HCT116 (cell line): ENCODE results near the gene CBL. TPM values are rescaled to one million over a fixed set of nuclear protein-coding genes. Genes with fewer than 3 reads are reported as not detected.

Source experiments
- ATAC-seq: fragments of 200-7000 bp; cut with Tn5 transposase; 2 replicates; pipeline ENCODE4 v1.9.1; 2020; ENCODE audit warnings: mild to moderate bottlenecking, moderate library complexity
- BruUV-seq: library from RNA; stranded (reverse); fragments of 400-500 nt; replicated peaks from 2 replicates; lab custom pipeline; 2021; lab: Mats Ljungman, UMichigan
- CTCF ChIA-PET: fragments of 300-600 bp; sonication (Branson Sonifier 250); formaldehyde crosslinking; loops from one replicate; lab custom pipeline; 2021; ENCODE audit warnings: antibody characterized with exemption; lab: Charles Lee
- POLR2A ChIA-PET: fragments of 300-600, 350-600 bp; sonication (Branson Sonifier 250); formaldehyde crosslinking; loops from one replicate; lab custom pipeline; 2021; ENCODE audit warnings: antibody characterized with exemption; lab: Charles Lee
- RAD21 ChIA-PET, 2 experiments: fragments of 300-600 bp; sonication (Branson Sonifier 250); formaldehyde crosslinking; loops; one replicate each; lab custom pipeline; 2023; ENCODE audit warnings: low total read pairs in 2 of 2; ENCODE audit not compliant: uncharacterized antibody in 2 of 2, unreplicated experiment in 2 of 2, low non-redundant PET in 1 of 2; lab: Charles Lee
- DNase-seq: peaks from one replicate; pipeline ENCODE4 v3.0.0-alpha.2; 2010; ENCODE audit warnings: low read depth, low spot score
- H2AFZ ChIP-seq: fragments of 200-600 bp; shearing (Covaris generic), sonication (generic); 2 replicates; pipeline ENCODE4 v1.6.1; 2017; ENCODE audit warnings: low read depth, mixed run types, mixed read lengths, antibody characterized with exemption, low read length; ENCODE audit not compliant: poor library complexity, severe bottlenecking
- H3K27ac ChIP-seq: 2 replicates; pipeline ENCODE4 v1.5.1; 2012; ENCODE audit warnings: low read depth, low read length
- H3K27me3 ChIP-seq: fragments of 200-600 bp; sonication (generic); 2 replicates; pipeline ENCODE4 v1.6.1; 2016; ENCODE audit warnings: mixed run types, low read length, mixed read lengths; ENCODE audit not compliant: insufficient read depth
- H3K36me3 ChIP-seq, 2 experiments: fragments of 200-500 bp in 1 of 2; fragments of 200-600 bp in 1 of 2; sonication (Bioruptor generic) in 1 of 2; sonication (generic) in 1 of 2; 2 replicates each; pipeline versions ENCODE4 v1.5.1 to v1.6.1; 2014 to 2016; ENCODE audit warnings: low read length in 2 of 2, inconsistent platforms in 1 of 2, mixed read lengths in 1 of 2, mixed run types in 1 of 2; ENCODE audit not compliant: insufficient read depth in 2 of 2, control insufficient read depth in 1 of 2
- H3K4me1 ChIP-seq, 2 experiments: fragments of 200-600 bp in 1 of 2; sonication (generic) in 1 of 2; 2 replicates each; pipeline versions ENCODE4 v1.5.1 to v1.6.1; 2012 to 2017; ENCODE audit warnings: low read length in 2 of 2, inconsistent platforms in 1 of 2, mild to moderate bottlenecking in 1 of 2, mixed read lengths in 1 of 2, mixed run types in 1 of 2, moderate library complexity in 1 of 2; ENCODE audit not compliant: insufficient read depth in 2 of 2, control insufficient read depth in 1 of 2
- H3K4me2 ChIP-seq: fragments of 200-600 bp; sonication (generic); 2 replicates; pipeline ENCODE4 v1.6.1; 2017; ENCODE audit warnings: mixed run types, low read length, mixed read lengths
- H3K4me3 ChIP-seq, 2 experiments: fragments of 200-600 bp in 1 of 2; sonication (generic) in 1 of 2; replicated peaks in 1 of 2; 2 replicates each; pipeline ENCODE4 v1.5.1; 2011 to 2016; ENCODE audit warnings: low read length in 2 of 2, control low read depth in 1 of 2, low read depth in 1 of 2, mild to moderate bottlenecking in 1 of 2, mixed read lengths in 1 of 2, mixed run types in 1 of 2
- H3K79me2 ChIP-seq: fragments of 200-600 bp; sonication (generic); 2 replicates; pipeline ENCODE4 v1.6.1; 2017; ENCODE audit warnings: mild to moderate bottlenecking, mixed run types, low read length, moderate library complexity, mixed read lengths; ENCODE audit not compliant: insufficient read depth
- H3K9ac ChIP-seq: fragments of 200-600 bp; sonication (generic); 2 replicates; pipeline ENCODE4 v1.6.1; 2016; ENCODE audit warnings: low read length, mixed read lengths
- H3K9me2 ChIP-seq: fragments of 200-600 bp; sonication (generic), shearing (Covaris generic); 2 replicates; pipeline ENCODE4 v1.6.1; 2017; ENCODE audit warnings: mixed run types, mild to moderate bottlenecking, moderate library complexity; ENCODE audit not compliant: insufficient read depth
- H3K9me3 ChIP-seq, 2 experiments: fragments of 200-500 bp in 1 of 2; fragments of 200-600 bp in 1 of 2; sonication (Bioruptor generic) in 1 of 2; sonication (generic) in 1 of 2; 2 replicates each; pipeline ENCODE4 v1.6.1; 2014 to 2017; ENCODE audit warnings: low read length in 2 of 2, mixed read lengths in 2 of 2, inconsistent platforms in 1 of 2, low read depth in 1 of 2, mild to moderate bottlenecking in 1 of 2, mixed run types in 1 of 2, moderate library complexity in 1 of 2; ENCODE audit not compliant: control insufficient read depth in 1 of 2, insufficient read depth in 1 of 2
- H4K20me1 ChIP-seq: fragments of 200-600 bp; sonication (generic), shearing (Covaris generic); 2 replicates; pipeline ENCODE4 v1.6.1; 2017; ENCODE audit warnings: mixed run types, mild to moderate bottlenecking, moderate library complexity; ENCODE audit not compliant: insufficient read depth
- ATF3 ChIP-seq: IDR thresholded peaks from 2 replicates; pipeline ENCODE4 v1.6.1; 2012
- CBX3 ChIP-seq: IDR thresholded peaks from 2 replicates; pipeline ENCODE4 v1.6.1; 2012; ENCODE audit warnings: low read depth
- CEBPB ChIP-seq: IDR thresholded peaks from 2 replicates; pipeline ENCODE4 v1.6.1; 2012; ENCODE audit warnings: low read depth
- ELF1 ChIP-seq: IDR thresholded peaks from 2 replicates; pipeline ENCODE4 v1.6.1; 2012; ENCODE audit warnings: low read depth, borderline replicate concordance
- EZH2 ChIP-seq: fragments of 200-600 bp; sonication (generic); IDR thresholded peaks from 2 replicates; pipeline ENCODE4 v1.6.1; 2017; ENCODE audit warnings: antibody characterized with exemption, mixed run types
- FOSL1 ChIP-seq: IDR thresholded peaks from 2 replicates; pipeline ENCODE4 v1.6.1; 2012; ENCODE audit warnings: low read depth
- POLR2A ChIP-seq: IDR thresholded peaks from 2 replicates; pipeline ENCODE4 v1.7.0; 2011; ENCODE audit warnings: borderline replicate concordance; ENCODE audit not compliant: insufficient read depth, insufficient read length; ENCODE audit errors: extremely low read depth
- POLR2AphosphoS5 ChIP-seq: IDR thresholded peaks from 2 replicates; pipeline ENCODE4 v1.6.1; 2011; ENCODE audit warnings: mild to moderate bottlenecking, low read depth, low read length, moderate library complexity
- RAD21 ChIP-seq: IDR thresholded peaks from 2 replicates; pipeline ENCODE4 v1.6.1; 2012; ENCODE audit warnings: low read depth, mild to moderate bottlenecking
- REST ChIP-seq: IDR thresholded peaks from 2 replicates; pipeline ENCODE4 v1.6.1; 2012; ENCODE audit warnings: low read depth
- SIN3A ChIP-seq: IDR thresholded peaks from 2 replicates; pipeline ENCODE4 v1.6.1; 2012; ENCODE audit warnings: low read depth
- YY1 ChIP-seq: IDR thresholded peaks from 2 replicates; pipeline ENCODE4 v1.6.1; 2011; ENCODE audit warnings: low read length, low read depth, moderate library complexity, mild to moderate bottlenecking; ENCODE audit not compliant: insufficient replicate concordance; ENCODE audit errors: extremely low read depth
- ZNF274 ChIP-seq: fragments of 200-500 bp; sonication (Bioruptor generic); IDR thresholded peaks from 2 replicates; pipeline ENCODE4 v1.6.1; 2014; ENCODE audit warnings: mild to moderate bottlenecking, low read depth, low read length, inconsistent platforms
- intact Hi-C: fragments of 100-400 bp; cut with micrococcal nuclease; formaldehyde crosslinking; loops from 2 replicates; pipeline ENCODE4 v1.10.0; 2022
- total RNA-seq: library from RNA; stranded (reverse); gene quantifications from one replicate; pipeline ENCODE4 v1.2.1, GENCODE V29; 2021; ENCODE audit not compliant: unreplicated experiment
- TF ChIP-seq, protein P1 (sequence below), 3 experiments: fragments of 200-600 bp in 1 of 3; sonication (generic) in 1 of 3; IDR thresholded peaks in 2 of 3; conservative IDR thresholded peaks in 1 of 3; 2 replicates each; pipeline ENCODE4 v1.5.1; 2012 to 2017; ENCODE audit warnings: low read depth in 2 of 3, low read length in 2 of 3, antibody characterized with exemption in 1 of 3, borderline replicate concordance in 1 of 3, control low read depth in 1 of 3, mild to moderate bottlenecking in 1 of 3, mixed read lengths in 1 of 3, mixed run types in 1 of 3, moderate library complexity in 1 of 3; ENCODE audit not compliant: insufficient read depth in 1 of 3

Gene CBL
- total RNA-seq, 1 experiment from 2014 or later = 31.1 TPM

GRCh38 chr11:119175493-119176077 lies 30.6 kb upstream of the CBL start:
- Histone ChIP-seq H3K4me2 (peak overlapping the region; percentile 55), H3K79me2 (no peaks in the 10 kb centered on the region), H3K9me3 (no peaks in the 10 kb centered on the region), H4K20me1 (no peaks in the 10 kb centered on the region), H3K9ac (no peak overlapping the region), H3K36me3 (peaks cover 0 to 5% of the 10 kb centered on the region in 2 experiments; a peak in 1 of 4 replicates), H2AFZ (no peak overlapping the region), H3K27me3 (no peaks in the 10 kb centered on the region), H3K4me1 (peaks cover 11 to 14% of the 10 kb centered on the region in 2 experiments), H3K27ac (peak overlapping the region; percentile 51), H3K4me3 (peak overlapping the region in 1 of 2 experiments; percentile 25; a peak in 1 of 4 replicates), H3K9me2 (no peaks in the 10 kb centered on the region)
- ATAC-seq (peak; percentile 67), DNase-seq (no peak)
- intact Hi-C loops = no loop called here
- no peak for TF ChIP-seq POLR2AphosphoS5
- TF ChIP-seq CBX3 = no peak
- no peak for TF ChIP-seq EZH2
- no peak for TF ChIP-seq CEBPB
- no peak for TF ChIP-seq RAD21
- BruUV-seq = no TSS peak
- CTCF ChIA-PET = no interaction called here
- POLR2A ChIA-PET = no interaction called here
- RAD21 ChIA-PET = no interaction called here

DNA sequence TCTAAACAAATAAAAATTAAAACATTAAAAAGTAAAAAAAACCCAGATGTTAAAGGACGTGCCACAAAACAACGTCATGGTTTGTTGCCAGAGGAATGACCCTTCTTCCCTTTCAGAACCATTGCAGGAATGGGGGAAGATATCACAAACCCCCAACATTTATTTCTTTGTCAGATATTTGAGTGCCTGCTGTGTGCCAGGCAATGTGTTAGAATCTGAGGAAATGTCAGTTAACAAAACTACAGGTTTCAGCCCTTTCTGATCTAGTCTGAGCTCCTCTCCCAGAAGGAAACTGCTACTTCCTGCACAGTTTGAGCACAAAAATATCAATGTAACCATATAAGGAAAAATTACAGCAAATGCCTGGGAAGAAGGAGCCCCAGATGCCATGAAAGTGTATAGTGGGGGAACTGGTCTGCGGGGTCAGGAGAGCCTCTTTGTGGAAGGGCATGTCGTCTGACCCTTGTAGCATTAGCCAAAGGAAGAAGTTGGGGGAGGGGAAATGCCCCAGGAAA lies 27.9 kb upstream of the CBL start:
- Histone ChIP-seq H3K27ac (no peak overlapping the region), H3K27me3 (no peaks in the 10 kb centered on the region), H2AFZ (no peak overlapping the region), H3K79me2 (no peaks in the 10 kb centered on the region), H3K9me3 (no peaks in the 10 kb centered on the region), H3K4me3 (no peak overlapping the region), H4K20me1 (no peaks in the 10 kb centered on the region), H3K36me3 (peaks cover 0 to 5% of the 10 kb centered on the region in 2 experiments; a peak in 1 of 4 replicates), H3K4me2 (no peak overlapping the region), H3K9me2 (no peaks in the 10 kb centered on the region), H3K9ac (no peak overlapping the region), H3K4me1 (peaks cover 11 to 14% of the 10 kb centered on the region in 2 experiments)
- DNase-seq (no peak), ATAC-seq (no peak)
- BruUV-seq = no TSS peak
- RAD21 ChIA-PET = no interaction called here
- CTCF ChIA-PET = no interaction called here
- intact Hi-C loops = no loop called here
- POLR2A ChIA-PET = no interaction called here
- TF ChIP-seq RAD21 (no peak), ZNF274 (no peak), POLR2AphosphoS5 (no peak), CBX3 (no peak), ATF3 (no peak), POLR2A (no peak), ELF1 (no peak), YY1 (no peak), REST (no peak), FOSL1 (no peak), SIN3A (no peak)
- TF ChIP-seq, protein P1, sequence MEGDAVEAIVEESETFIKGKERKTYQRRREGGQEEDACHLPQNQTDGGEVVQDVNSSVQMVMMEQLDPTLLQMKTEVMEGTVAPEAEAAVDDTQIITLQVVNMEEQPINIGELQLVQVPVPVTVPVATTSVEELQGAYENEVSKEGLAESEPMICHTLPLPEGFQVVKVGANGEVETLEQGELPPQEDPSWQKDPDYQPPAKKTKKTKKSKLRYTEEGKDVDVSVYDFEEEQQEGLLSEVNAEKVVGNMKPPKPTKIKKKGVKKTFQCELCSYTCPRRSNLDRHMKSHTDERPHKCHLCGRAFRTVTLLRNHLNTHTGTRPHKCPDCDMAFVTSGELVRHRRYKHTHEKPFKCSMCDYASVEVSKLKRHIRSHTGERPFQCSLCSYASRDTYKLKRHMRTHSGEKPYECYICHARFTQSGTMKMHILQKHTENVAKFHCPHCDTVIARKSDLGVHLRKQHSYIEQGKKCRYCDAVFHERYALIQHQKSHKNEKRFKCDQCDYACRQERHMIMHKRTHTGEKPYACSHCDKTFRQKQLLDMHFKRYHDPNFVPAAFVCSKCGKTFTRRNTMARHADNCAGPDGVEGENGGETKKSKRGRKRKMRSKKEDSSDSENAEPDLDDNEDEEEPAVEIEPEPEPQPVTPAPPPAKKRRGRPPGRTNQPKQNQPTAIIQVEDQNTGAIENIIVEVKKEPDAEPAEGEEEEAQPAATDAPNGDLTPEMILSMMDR (IDR thresholded peaks at IDR 0.05 in 2 of 3, conservative IDR thresholded peaks at IDR 0.05 in 1 of 3; ENCODE audit: borderline replicate concordance in 1 of 3, insufficient read depth in 1 of 3, low read depth in 2 of 3, low read length in 2 of 3) = no peak
